Neural cell (in vitro differentiated cells): ENCODE data around the gene DNAJA1.

Source experiments
- EP300 ChIP-seq: fragments of 450-650 bp; conservative IDR thresholded peaks from 2 replicates; pipeline ENCODE4 v1.6.1; 2014; ENCODE audit warnings: antibody characterized with exemption, mild to moderate bottlenecking, moderate library complexity; ENCODE audit not compliant: poor library complexity, severe bottlenecking
- EZH2 ChIP-seq: fragments of 200-600, 300-800 bp; shearing (Covaris generic), sonication (generic); IDR thresholded peaks from 2 replicates; pipeline ENCODE4 v1.6.1; 2014; ENCODE audit warnings: antibody characterized with exemption, low read length, borderline replicate concordance, mild to moderate bottlenecking; ENCODE audit not compliant: insufficient read depth, poor library complexity, severe bottlenecking
- POLR2AphosphoS5 ChIP-seq: IDR thresholded peaks from 2 replicates; pipeline ENCODE4 v1.6.1; 2012
- RAD21 ChIP-seq: fragments of 450-650 bp; conservative IDR thresholded peaks from 2 replicates; pipeline ENCODE4 v1.6.1; 2014; ENCODE audit warnings: antibody characterized with exemption, mild to moderate bottlenecking, moderate library complexity
- REST ChIP-seq: IDR thresholded peaks from 2 replicates; pipeline ENCODE4 v1.6.1; 2012; ENCODE audit warnings: borderline replicate concordance
- TAF1 ChIP-seq: IDR thresholded peaks from 2 replicates; pipeline ENCODE4 v1.6.1; 2012; ENCODE audit warnings: low read depth
- TF ChIP-seq, protein P1 (sequence below): fragments of 450-650 bp; IDR thresholded peaks from 2 replicates; pipeline ENCODE4 v1.5.1; 2014; ENCODE audit warnings: antibody characterized with exemption, mild to moderate bottlenecking, moderate library complexity; ENCODE audit not compliant: poor library complexity, severe bottlenecking

- TF ChIP-seq, protein P1, sequence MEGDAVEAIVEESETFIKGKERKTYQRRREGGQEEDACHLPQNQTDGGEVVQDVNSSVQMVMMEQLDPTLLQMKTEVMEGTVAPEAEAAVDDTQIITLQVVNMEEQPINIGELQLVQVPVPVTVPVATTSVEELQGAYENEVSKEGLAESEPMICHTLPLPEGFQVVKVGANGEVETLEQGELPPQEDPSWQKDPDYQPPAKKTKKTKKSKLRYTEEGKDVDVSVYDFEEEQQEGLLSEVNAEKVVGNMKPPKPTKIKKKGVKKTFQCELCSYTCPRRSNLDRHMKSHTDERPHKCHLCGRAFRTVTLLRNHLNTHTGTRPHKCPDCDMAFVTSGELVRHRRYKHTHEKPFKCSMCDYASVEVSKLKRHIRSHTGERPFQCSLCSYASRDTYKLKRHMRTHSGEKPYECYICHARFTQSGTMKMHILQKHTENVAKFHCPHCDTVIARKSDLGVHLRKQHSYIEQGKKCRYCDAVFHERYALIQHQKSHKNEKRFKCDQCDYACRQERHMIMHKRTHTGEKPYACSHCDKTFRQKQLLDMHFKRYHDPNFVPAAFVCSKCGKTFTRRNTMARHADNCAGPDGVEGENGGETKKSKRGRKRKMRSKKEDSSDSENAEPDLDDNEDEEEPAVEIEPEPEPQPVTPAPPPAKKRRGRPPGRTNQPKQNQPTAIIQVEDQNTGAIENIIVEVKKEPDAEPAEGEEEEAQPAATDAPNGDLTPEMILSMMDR, result no peak
- TF ChIP-seq EZH2 (no peak), POLR2AphosphoS5 (no peak), EP300 (no peak), REST (no peak), RAD21 (no peak), TAF1 (no peak)
Measured at GRCh38 chr9:33022303-33022702, 2.8 kb upstream of the DNAJA1 start.
